Measurements from ENCODE around the gene DARS1. TPM values are rescaled to one million over a fixed set of nuclear protein-coding genes. Genes with fewer than 3 reads are reported as not detected.
"Not testable (repeated sequence)": the region's sequence is repeated elsewhere in the genome, so short reads cannot be mapped to it uniquely, and the experiment has no call there.

Gene DARS1
- total and polyA plus RNA-seq, 2 donors (not counting 1 experiment from before 2014, with no cell fraction given) = 36.7 to 88.3 TPM

DNA sequence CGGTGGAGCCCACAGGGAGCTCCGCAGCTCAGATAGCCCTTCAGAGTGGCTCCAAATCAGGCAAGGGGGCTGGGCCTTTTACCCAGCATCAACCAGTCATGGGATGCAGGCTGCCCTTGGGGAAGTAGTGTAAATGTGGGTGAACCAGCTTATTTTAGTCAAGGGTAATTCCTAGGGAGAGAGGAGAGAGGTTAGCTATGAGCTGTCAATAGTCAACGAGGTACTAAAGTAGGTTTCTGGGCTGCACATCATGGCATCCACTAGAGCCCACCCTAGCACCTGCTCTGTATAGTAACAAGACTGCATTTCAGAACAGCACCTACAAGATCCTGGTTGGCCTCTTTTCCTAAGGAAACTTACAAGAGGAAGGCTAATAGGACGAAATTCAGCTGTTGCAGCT is 99.7 kb downstream of the DARS1 start:
- no peak overlapping the region for H3K4me3 Mint-ChIP-seq
- peaks cover 0 to 8% (median 0%) of the 10 kb centered on the region in 3 donors for H3K9me3 ChIP-seq (ENCODE audit: control extremely low read depth in 1 of 3, control insufficient read depth in 2 of 3, insufficient read depth in 1 of 3, low read length in 2 of 3)
- ATAC-seq (ENCODE audit: low read depth) = no peak
- H3K9me3 Mint-ChIP-seq (ENCODE audit: insufficient read depth) = no peaks in the 10 kb centered on the region
- no peak overlapping the region for H3K4me2 ChIP-seq (replicated peaks; ENCODE audit: low read depth, low read length, poor library complexity, severe bottlenecking)
- POLR2A ChIA-PET = interaction anchor here (0.6 kb wide), 1 partner anchor 10 kb away, joined by 6 read pairs; no protein-coding TSS in a partner anchor
- H3K27me3 Mint-ChIP-seq = peaks cover 9% of the 10 kb centered on the region
- intact Hi-C loops (cut with micrococcal nuclease) = no loop called here
- H3K79me2 ChIP-seq (ENCODE audit: control insufficient read depth, insufficient read depth, low read length) = no peaks in the 10 kb centered on the region
- H3K36me3 ChIP-seq (replicated peaks in 1 of 2; ENCODE audit: control extremely low read depth in 1 of 2, control insufficient read depth in 1 of 2, extremely low read depth in 1 of 2, insufficient read depth in 2 of 2, low read length in 1 of 2) = no peaks in the 10 kb centered on the region
- H4K20me1 ChIP-seq (ENCODE audit: control insufficient read depth, insufficient read depth, low read length, poor library complexity, severe bottlenecking) = no peaks in the 10 kb centered on the region
- CTCF ChIA-PET = no interaction called here
- no peak for DNase-seq
- peaks cover 0 to 3% (median 0%) of the 10 kb centered on the region in 4 experiments for H3K27me3 ChIP-seq (replicated peaks in 1 of 4; ENCODE audit: control extremely low read depth in 1 of 4, control insufficient read depth in 3 of 4, insufficient read depth in 4 of 4, low read length in 3 of 4)
- TF ChIP-seq, protein P1, sequence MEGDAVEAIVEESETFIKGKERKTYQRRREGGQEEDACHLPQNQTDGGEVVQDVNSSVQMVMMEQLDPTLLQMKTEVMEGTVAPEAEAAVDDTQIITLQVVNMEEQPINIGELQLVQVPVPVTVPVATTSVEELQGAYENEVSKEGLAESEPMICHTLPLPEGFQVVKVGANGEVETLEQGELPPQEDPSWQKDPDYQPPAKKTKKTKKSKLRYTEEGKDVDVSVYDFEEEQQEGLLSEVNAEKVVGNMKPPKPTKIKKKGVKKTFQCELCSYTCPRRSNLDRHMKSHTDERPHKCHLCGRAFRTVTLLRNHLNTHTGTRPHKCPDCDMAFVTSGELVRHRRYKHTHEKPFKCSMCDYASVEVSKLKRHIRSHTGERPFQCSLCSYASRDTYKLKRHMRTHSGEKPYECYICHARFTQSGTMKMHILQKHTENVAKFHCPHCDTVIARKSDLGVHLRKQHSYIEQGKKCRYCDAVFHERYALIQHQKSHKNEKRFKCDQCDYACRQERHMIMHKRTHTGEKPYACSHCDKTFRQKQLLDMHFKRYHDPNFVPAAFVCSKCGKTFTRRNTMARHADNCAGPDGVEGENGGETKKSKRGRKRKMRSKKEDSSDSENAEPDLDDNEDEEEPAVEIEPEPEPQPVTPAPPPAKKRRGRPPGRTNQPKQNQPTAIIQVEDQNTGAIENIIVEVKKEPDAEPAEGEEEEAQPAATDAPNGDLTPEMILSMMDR (IDR thresholded peaks at IDR 0.05) = no peak
- no peak for TF ChIP-seq EZH2 (IDR thresholded peaks at IDR 0.05; ENCODE audit: borderline replicate concordance, insufficient read depth, low read depth, low read length, poor library complexity, severe bottlenecking)
- no peaks in the 10 kb centered on the region for H3K4me1 ChIP-seq (ENCODE audit: control insufficient read depth in 2 of 2, insufficient read depth in 2 of 2, low read length in 2 of 2)
- H3K4me1 Mint-ChIP-seq = no peaks in the 10 kb centered on the region
- no peak overlapping the region for H3K27ac Mint-ChIP-seq
- no peak overlapping the region for H3K27ac ChIP-seq (ENCODE audit: low read length in 2 of 2)
- no peak overlapping the region for H2AFZ ChIP-seq (ENCODE audit: insufficient read depth, low read depth, low read length, poor library complexity, severe bottlenecking)
- no peak overlapping the region for H3K4me3 ChIP-seq (ENCODE audit: control extremely low read depth in 1 of 5, extremely low read depth in 1 of 5, insufficient read depth in 1 of 5, low read depth in 2 of 5, low read length in 4 of 5)
- 89% methylated on average over 3 of the region's 4 CpGs for WGBS (ENCODE audit: insufficient coverage)
- H3K9ac ChIP-seq (ENCODE audit: low read length) = no peak overlapping the region

DNA sequence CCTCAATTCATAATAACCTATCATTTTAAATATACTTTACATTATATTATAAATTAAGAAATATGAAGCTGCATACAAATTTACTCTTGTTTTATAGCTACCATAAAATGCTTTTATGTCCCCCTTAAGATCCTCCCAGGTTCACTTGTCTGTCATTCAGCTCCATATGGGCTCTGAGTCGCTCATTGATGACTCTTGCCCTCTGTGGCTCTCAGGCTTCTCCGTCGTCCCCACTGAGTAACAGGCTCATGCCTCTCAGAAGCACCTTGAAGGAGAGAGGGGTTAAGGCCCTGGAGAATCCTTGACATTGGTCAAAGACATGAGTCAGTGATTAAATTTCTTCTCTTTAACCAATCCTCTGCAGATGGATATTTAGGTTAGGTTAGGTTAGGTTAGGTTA is 103.0 kb downstream of the DARS1 start:
- H3K36me3 ChIP-seq (replicated peaks in 1 of 2; ENCODE audit: control extremely low read depth in 1 of 2, control insufficient read depth in 1 of 2, extremely low read depth in 1 of 2, insufficient read depth in 2 of 2, low read length in 1 of 2) = no peaks in the 10 kb centered on the region
- no peak overlapping the region for H3K27ac ChIP-seq (ENCODE audit: low read length in 2 of 2)
- ATAC-seq (ENCODE audit: low read depth) = no peak
- no peak overlapping the region for H3K9ac ChIP-seq (ENCODE audit: low read length)
- Mint-ChIP-seq H3K9me3 (ENCODE audit: insufficient read depth) (no peaks in the 10 kb centered on the region), H3K27me3 (peaks cover 9% of the 10 kb centered on the region), H3K4me3 (no peak overlapping the region), H3K27ac (no peak overlapping the region), H3K4me1 (peaks cover 3% of the 10 kb centered on the region)
- no peak overlapping the region for H2AFZ ChIP-seq (ENCODE audit: insufficient read depth, low read depth, low read length, poor library complexity, severe bottlenecking)
- H4K20me1 ChIP-seq (ENCODE audit: control insufficient read depth, insufficient read depth, low read length, poor library complexity, severe bottlenecking) = no peaks in the 10 kb centered on the region
- H3K27me3 ChIP-seq (replicated peaks in 1 of 4; ENCODE audit: control extremely low read depth in 1 of 4, control insufficient read depth in 3 of 4, insufficient read depth in 4 of 4, low read length in 3 of 4) = peaks cover 0 to 3% (median 0%) of the 10 kb centered on the region in 4 experiments
- H3K79me2 ChIP-seq (ENCODE audit: control insufficient read depth, insufficient read depth, low read length) = no peaks in the 10 kb centered on the region
- H3K9me3 ChIP-seq (ENCODE audit: control extremely low read depth in 1 of 3, control insufficient read depth in 2 of 3, insufficient read depth in 1 of 3, low read length in 2 of 3) = no peaks in the 10 kb centered on the region
- CTCF ChIA-PET = interaction anchor here (0.6 kb wide), 1 partner anchor 31 kb away, joined by 3 read pairs; no protein-coding TSS in a partner anchor
- no peak for DNase-seq
- WGBS (ENCODE audit: insufficient coverage) = no CpG with 5 or more reads among the region's 3 CpGs
- H3K4me3 ChIP-seq (ENCODE audit: control extremely low read depth in 1 of 5, extremely low read depth in 1 of 5, insufficient read depth in 1 of 5, low read depth in 2 of 5, low read length in 4 of 5) = no peak overlapping the region
- peaks cover under 1 to 3% of the 10 kb centered on the region in 2 donors for H3K4me1 ChIP-seq (ENCODE audit: control insufficient read depth in 2 of 2, insufficient read depth in 2 of 2, low read length in 2 of 2)
- no peak overlapping the region for H3K4me2 ChIP-seq (replicated peaks; ENCODE audit: low read depth, low read length, poor library complexity, severe bottlenecking)
- POLR2A ChIA-PET = interaction anchor here (0.6 kb wide), 1 partner anchor 12 kb away, joined by 3 read pairs; no protein-coding TSS in a partner anchor
- intact Hi-C loops (cut with micrococcal nuclease) = no loop called here
- no peak for TF ChIP-seq EZH2 (IDR thresholded peaks at IDR 0.05; ENCODE audit: borderline replicate concordance, insufficient read depth, low read depth, low read length, poor library complexity, severe bottlenecking)
- TF ChIP-seq, protein P1 (IDR thresholded peaks at IDR 0.05) = no peak

DNA sequence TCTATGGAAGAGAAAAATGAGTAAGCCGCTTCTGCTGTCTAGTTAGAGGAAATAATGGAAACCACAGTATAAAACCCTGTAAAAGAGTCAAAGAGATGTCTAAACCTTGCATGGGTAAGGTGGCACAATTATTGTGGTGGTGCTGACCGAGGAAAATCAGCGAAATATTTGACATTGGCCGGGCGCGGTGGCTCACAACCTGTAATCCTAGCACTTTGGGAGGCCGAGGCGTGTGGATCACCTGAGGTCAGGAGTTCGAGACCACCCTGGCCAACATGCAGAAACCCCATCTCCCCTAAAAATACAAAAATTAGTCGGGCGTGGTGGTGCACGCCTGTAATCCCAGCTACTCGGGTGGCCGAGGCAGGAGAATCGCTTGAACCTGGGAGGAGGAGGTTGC is 108.7 kb downstream of the DARS1 start:
- intact Hi-C loops (cut with micrococcal nuclease) = loop anchor here (1.0 to 2.0 kb wide), 4 partner anchors 40 to 824 kb away; partner anchors contain the start of genes RAB3GAP1 and UBXN4
- H3K4me2 ChIP-seq (replicated peaks; ENCODE audit: low read depth, low read length, poor library complexity, severe bottlenecking) = peak overlapping the region; percentile 94
- H3K79me2 ChIP-seq (ENCODE audit: control insufficient read depth, insufficient read depth, low read length); CTCF ChIA-PET; H3K9me3 Mint-ChIP-seq (ENCODE audit: insufficient read depth); H3K27me3 Mint-ChIP-seq; H3K36me3 ChIP-seq (replicated peaks in 1 of 2; ENCODE audit: control extremely low read depth in 1 of 2, control insufficient read depth in 1 of 2, extremely low read depth in 1 of 2, insufficient read depth in 2 of 2, low read length in 1 of 2); H4K20me1 ChIP-seq (ENCODE audit: control insufficient read depth, insufficient read depth, low read length, poor library complexity, severe bottlenecking); DNase-seq; H3K27me3 ChIP-seq (replicated peaks in 1 of 4; ENCODE audit: control extremely low read depth in 1 of 4, control insufficient read depth in 3 of 4, insufficient read depth in 4 of 4, low read length in 3 of 4); H3K9me3 ChIP-seq (ENCODE audit: control extremely low read depth in 1 of 3, control insufficient read depth in 2 of 3, insufficient read depth in 1 of 3, low read length in 2 of 3); ATAC-seq (ENCODE audit: low read depth): not testable (repeated sequence)
- WGBS (ENCODE audit: insufficient coverage) = 68% methylated on average over 8 of the region's 15 CpGs
- POLR2A ChIA-PET = interaction anchor here (1.2 kb wide), 1 partner anchor 517 kb away, joined by 4 read pairs; no protein-coding TSS in a partner anchor
- peaks cover 24% of the 10 kb centered on the region for H3K4me1 Mint-ChIP-seq
- peak overlapping the region; percentile 68 to 80 (median 76) for H3K4me3 ChIP-seq (ENCODE audit: control extremely low read depth in 1 of 5, extremely low read depth in 1 of 5, insufficient read depth in 1 of 5, low read depth in 2 of 5, low read length in 4 of 5)
- H3K27ac Mint-ChIP-seq = peak overlapping the region; percentile 89
- H3K27ac ChIP-seq (ENCODE audit: low read length in 2 of 2) = peak overlapping the region in 1 of 2 donors; percentile 79
- peak overlapping the region; percentile 84 for H3K9ac ChIP-seq (ENCODE audit: low read length)
- peak overlapping the region; percentile 90 for H3K4me3 Mint-ChIP-seq
- peaks cover 8 to 23% of the 10 kb centered on the region in 2 donors for H3K4me1 ChIP-seq (ENCODE audit: control insufficient read depth in 2 of 2, insufficient read depth in 2 of 2, low read length in 2 of 2)
- H2AFZ ChIP-seq (ENCODE audit: insufficient read depth, low read depth, low read length, poor library complexity, severe bottlenecking) = peak overlapping the region; percentile 90

Measured in B cell (primary cell).